Measurements from ENCODE around the gene IMPG2. TPM values are rescaled to one million over a fixed set of nuclear protein-coding genes. Genes with fewer than 3 reads are reported as not detected.

IMPG2 gene
- total RNA-seq, 2 donors from 2014 or later = 0.25 to 0.45 TPM

DNA sequence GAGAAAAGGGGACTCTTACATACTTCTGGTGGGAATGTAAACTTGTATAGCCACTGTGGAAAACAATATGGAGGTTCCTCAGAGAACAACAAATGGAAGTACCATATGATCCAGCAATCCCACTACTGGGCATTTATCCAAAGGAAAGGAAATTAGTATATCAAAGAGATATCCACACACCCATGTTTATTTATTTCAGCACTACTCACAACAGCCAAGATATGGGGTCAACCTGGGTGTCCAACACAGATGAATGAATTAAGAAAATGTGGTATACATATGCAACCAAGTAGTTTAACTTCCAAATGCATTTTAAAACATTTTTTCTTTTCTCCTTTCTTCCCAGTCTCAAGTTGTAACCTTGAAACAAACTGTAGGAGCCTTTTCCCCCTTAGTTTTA, 54.3 kb downstream of the IMPG2 start:
- Mint-ChIP-seq H3K27ac (no peak overlapping the region), H3K9me3 (no peaks in the 10 kb centered on the region), H3K4me1 (ENCODE audit: low read depth in 2 of 2) (no peaks in the 10 kb centered on the region), H3K27me3 (peaks cover 0 to 8% of the 10 kb centered on the region in 2 donors), H3K36me3 (peaks cover 10% of the 10 kb centered on the region), H3K4me3 (no peak overlapping the region)
- ATAC-seq (no peak), DNase-seq (ENCODE audit: low spot score) (no peak)

GRCh38 chr3:101262393-101263240, 57.8 kb downstream of the IMPG2 start:
- no peak for ATAC-seq
- no peak overlapping the region for H3K27ac Mint-ChIP-seq
- peaks cover 0 to 8% of the 10 kb centered on the region in 2 donors for H3K27me3 Mint-ChIP-seq
- no peak overlapping the region for H3K4me3 Mint-ChIP-seq
- H3K36me3 Mint-ChIP-seq = peaks cover 10% of the 10 kb centered on the region
- H3K4me1 Mint-ChIP-seq (ENCODE audit: low read depth in 2 of 2) = no peaks in the 10 kb centered on the region
- H3K9me3 Mint-ChIP-seq = no peaks in the 10 kb centered on the region
- no peak for DNase-seq (ENCODE audit: low spot score)

- H3K27me3 Mint-ChIP-seq = peaks cover 0 to 8% of the 10 kb centered on the region in 2 donors
- H3K9me3 Mint-ChIP-seq = no peaks in the 10 kb centered on the region
- no peak overlapping the region for H3K27ac Mint-ChIP-seq
- H3K36me3 Mint-ChIP-seq = peaks cover 16% of the 10 kb centered on the region
- no peak for DNase-seq (ENCODE audit: low spot score)
- no peak overlapping the region for H3K4me3 Mint-ChIP-seq
- ATAC-seq = no peak
- no peaks in the 10 kb centered on the region for H3K4me1 Mint-ChIP-seq (ENCODE audit: low read depth in 2 of 2)
Observed at GRCh38 chr3:101261506-101261905, 58.9 kb downstream of the IMPG2 start.

- ATAC-seq = no peak
- H3K36me3 Mint-ChIP-seq = peaks cover 16% of the 10 kb centered on the region
- no peak overlapping the region for H3K27ac Mint-ChIP-seq
- H3K27me3 Mint-ChIP-seq = peaks cover 0 to 8% of the 10 kb centered on the region in 2 donors
- no peak overlapping the region for H3K4me3 Mint-ChIP-seq
- H3K9me3 Mint-ChIP-seq = no peaks in the 10 kb centered on the region
- H3K4me1 Mint-ChIP-seq (ENCODE audit: low read depth in 2 of 2) = no peaks in the 10 kb centered on the region
- no peak for DNase-seq (ENCODE audit: low spot score)
Observed at GRCh38 chr3:101259485-101260341, 60.7 kb downstream of the IMPG2 start.

DNA sequence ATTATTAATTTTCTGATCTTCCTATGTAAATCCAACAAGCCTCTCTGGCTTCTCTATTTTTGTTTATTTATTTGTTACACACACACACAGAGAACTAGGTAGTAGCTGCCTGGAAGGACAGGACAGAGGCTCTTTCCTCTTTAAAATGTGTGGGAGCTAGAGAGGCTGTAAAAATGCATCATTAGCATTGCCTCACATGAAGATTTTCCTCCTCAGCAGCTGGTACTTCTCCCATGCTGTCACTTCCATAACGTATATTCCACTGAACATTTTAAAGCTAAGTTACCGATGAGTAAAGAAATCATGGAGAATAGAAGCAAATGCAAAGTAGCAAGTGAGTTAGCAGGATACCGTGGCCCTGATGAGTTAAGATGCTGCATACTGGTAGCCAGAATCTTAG, 63.9 kb downstream of the IMPG2 start:
- H3K36me3 Mint-ChIP-seq = peaks cover 6% of the 10 kb centered on the region
- DNase-seq (ENCODE audit: low spot score) (no peak), ATAC-seq (no peak)
- H3K4me3 Mint-ChIP-seq = no peak overlapping the region
- H3K9me3 Mint-ChIP-seq = no peaks in the 10 kb centered on the region
- H3K27me3 Mint-ChIP-seq = no peaks in the 10 kb centered on the region
- H3K27ac Mint-ChIP-seq = no peak overlapping the region
- H3K4me1 Mint-ChIP-seq (ENCODE audit: low read depth in 2 of 2) = no peaks in the 10 kb centered on the region

GRCh38 chr3:101255441-101255840, 64.9 kb downstream of the IMPG2 start:
- no peak for ATAC-seq
- Mint-ChIP-seq H3K4me1 (ENCODE audit: low read depth in 2 of 2) (no peaks in the 10 kb centered on the region), H3K27me3 (no peaks in the 10 kb centered on the region), H3K27ac (no peak overlapping the region), H3K4me3 (no peak overlapping the region), H3K9me3 (no peaks in the 10 kb centered on the region), H3K36me3 (peaks cover 6% of the 10 kb centered on the region)
- DNase-seq (ENCODE audit: low spot score) = no peak

DNA sequence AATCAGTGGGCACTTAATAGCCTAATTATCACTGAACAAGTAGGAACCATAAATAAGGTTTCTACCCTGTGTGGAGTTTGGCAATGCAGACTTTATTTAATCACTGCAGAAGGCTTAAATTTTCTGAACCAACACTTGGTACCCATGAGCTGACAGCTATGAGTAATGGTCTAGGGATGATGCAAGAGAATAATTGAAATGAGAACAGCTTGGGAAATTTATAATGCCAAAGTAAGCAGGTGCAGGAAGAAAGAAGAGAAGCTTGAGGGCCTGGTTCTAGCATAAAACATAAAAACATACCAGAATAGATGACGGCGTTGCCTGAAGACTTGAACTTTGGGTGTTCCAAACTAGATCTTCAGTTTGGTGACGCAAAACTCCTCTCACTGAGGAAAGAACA, 67.0 kb downstream of the IMPG2 start:
- H3K27me3 Mint-ChIP-seq = no peaks in the 10 kb centered on the region

GRCh38 chr3:101252945-101253344, 67.4 kb downstream of the IMPG2 start:
- ATAC-seq (no peak), DNase-seq (ENCODE audit: low spot score) (no peak)
- Mint-ChIP-seq H3K27me3 (no peaks in the 10 kb centered on the region), H3K27ac (no peak overlapping the region), H3K36me3 (peaks cover 18% of the 10 kb centered on the region), H3K4me1 (ENCODE audit: low read depth in 2 of 2) (no peaks in the 10 kb centered on the region), H3K4me3 (no peak overlapping the region), H3K9me3 (no peaks in the 10 kb centered on the region)

More for the DNA sequence above, 67.0 kb downstream of the IMPG2 start:
- Mint-ChIP-seq H3K27ac (no peak overlapping the region), H3K36me3 (peaks cover 16% of the 10 kb centered on the region), H3K4me1 (ENCODE audit: low read depth in 2 of 2) (no peaks in the 10 kb centered on the region), H3K9me3 (no peaks in the 10 kb centered on the region), H3K4me3 (no peak overlapping the region)
- no peak for ATAC-seq
- no peak for DNase-seq (ENCODE audit: low spot score)

GRCh38 chr3:101252307-101252706, 68.1 kb downstream of the IMPG2 start:
- H3K27ac Mint-ChIP-seq = no peak overlapping the region
- H3K4me1 Mint-ChIP-seq (ENCODE audit: low read depth in 2 of 2) = no peaks in the 10 kb centered on the region
- H3K27me3 Mint-ChIP-seq = no peaks in the 10 kb centered on the region
- ATAC-seq (no peak), DNase-seq (ENCODE audit: low spot score) (no peak)
- no peaks in the 10 kb centered on the region for H3K9me3 Mint-ChIP-seq
- H3K4me3 Mint-ChIP-seq = no peak overlapping the region
- H3K36me3 Mint-ChIP-seq = peaks cover 17% of the 10 kb centered on the region

DNA sequence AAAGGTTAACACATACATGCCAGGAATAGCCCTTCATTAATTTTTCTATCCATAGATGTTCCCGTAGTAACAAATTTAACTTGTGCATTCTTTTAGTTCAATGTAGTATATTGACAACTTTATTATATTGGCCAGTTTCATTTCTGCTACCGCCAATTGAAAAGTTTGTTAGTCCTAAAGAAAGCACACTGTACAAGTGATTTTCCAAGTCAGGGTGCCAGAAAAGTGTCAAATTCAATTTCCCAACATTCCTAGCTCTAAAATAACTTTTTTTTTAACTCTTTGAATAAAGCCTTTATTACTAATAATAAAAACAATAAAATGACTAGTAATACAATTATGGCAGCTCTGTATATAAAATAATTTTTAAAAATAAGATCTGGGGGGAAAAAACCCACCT, 68.9 kb downstream of the IMPG2 start:
- Mint-ChIP-seq H3K27ac (no peak overlapping the region), H3K36me3 (peaks cover 12% of the 10 kb centered on the region), H3K27me3 (no peaks in the 10 kb centered on the region), H3K4me1 (ENCODE audit: low read depth in 2 of 2) (no peaks in the 10 kb centered on the region), H3K4me3 (no peak overlapping the region), H3K9me3 (no peaks in the 10 kb centered on the region)
- ATAC-seq (no peak), DNase-seq (ENCODE audit: low spot score) (no peak)

GRCh38 chr3:101249522-101249921, 70.9 kb downstream of the IMPG2 start:
- peaks cover 12% of the 10 kb centered on the region for H3K36me3 Mint-ChIP-seq
- no peak overlapping the region for H3K27ac Mint-ChIP-seq
- no peaks in the 10 kb centered on the region for H3K27me3 Mint-ChIP-seq
- no peak overlapping the region for H3K4me3 Mint-ChIP-seq
- no peak for ATAC-seq
- H3K4me1 Mint-ChIP-seq (ENCODE audit: low read depth in 2 of 2) = no peaks in the 10 kb centered on the region
- no peaks in the 10 kb centered on the region for H3K9me3 Mint-ChIP-seq
- no peak for DNase-seq (ENCODE audit: low spot score)

GRCh38 chr3:101248736-101249135, 71.6 kb downstream of the IMPG2 start:
- peaks cover 12% of the 10 kb centered on the region for H3K36me3 Mint-ChIP-seq
- H3K27me3 Mint-ChIP-seq = no peaks in the 10 kb centered on the region
- no peak overlapping the region for H3K4me3 Mint-ChIP-seq
- ATAC-seq (no peak), DNase-seq (ENCODE audit: low spot score) (no peak)
- no peak overlapping the region for H3K27ac Mint-ChIP-seq
- no peaks in the 10 kb centered on the region for H3K4me1 Mint-ChIP-seq (ENCODE audit: low read depth in 2 of 2)
- no peaks in the 10 kb centered on the region for H3K9me3 Mint-ChIP-seq

DNA sequence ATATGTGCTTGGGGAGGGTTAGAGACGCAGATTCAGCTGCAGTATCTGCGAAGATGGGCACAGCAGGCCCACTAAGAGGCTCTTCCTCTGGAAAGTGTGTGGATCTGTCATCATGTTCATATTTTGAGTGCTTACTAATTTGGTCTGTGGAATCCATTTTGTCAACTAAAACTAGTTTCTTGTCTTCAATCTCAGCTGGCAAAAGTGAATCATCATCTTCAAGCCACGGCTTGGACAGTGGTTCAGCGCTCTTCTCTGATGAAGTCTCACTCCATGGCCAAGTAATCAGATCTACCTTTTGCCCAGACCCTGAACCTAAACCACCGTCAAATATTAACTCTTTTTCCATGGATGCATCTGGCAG, 76.2 kb downstream of the IMPG2 start:
- H3K27ac Mint-ChIP-seq = no peak overlapping the region
- no peak overlapping the region for H3K4me3 Mint-ChIP-seq
- no peaks in the 10 kb centered on the region for H3K9me3 Mint-ChIP-seq
- no peaks in the 10 kb centered on the region for H3K4me1 Mint-ChIP-seq (ENCODE audit: low read depth in 2 of 2)
- H3K36me3 Mint-ChIP-seq = peaks cover 16% of the 10 kb centered on the region
- H3K27me3 Mint-ChIP-seq = no peaks in the 10 kb centered on the region
- DNase-seq (ENCODE audit: low spot score) = no peak
- no peak for ATAC-seq

All from natural killer cell treated with Interleukin-12 subunit alpha and Interleukin-12 subunit beta and Interleukin-15 and Interleukin-18, amount 100 ng/mL, for 72 hours (primary cell).